Activated naive CD8-positive, alpha-beta T cell treated with anti-CD3 and anti-CD28 coated beads for 36 hours (primary cell): ENCODE data around the gene FAM98C. TPM values are rescaled to one million over a fixed set of nuclear protein-coding genes. Genes with fewer than 3 reads are reported as not detected.
A peak's percentile ranks its signal among the peaks of the same experiment; 100 is the strongest.

Source experiments
- DNase-seq: peaks from one replicate; pipeline ENCODE4 v3.0.0; 2021
- H3K27ac Mint-ChIP-seq: one replicate; pipeline ENCODE4 v1.8.0; 2022; ENCODE audit warnings: mild to moderate bottlenecking, moderate library complexity, mixed read lengths
- H3K27me3 Mint-ChIP-seq: one replicate; pipeline ENCODE4 v1.8.0; 2022; ENCODE audit warnings: mild to moderate bottlenecking, mixed read lengths
- H3K36me3 Mint-ChIP-seq: one replicate; pipeline ENCODE4 v1.8.0; 2021; ENCODE audit warnings: mild to moderate bottlenecking, mixed read lengths
- H3K4me1 Mint-ChIP-seq: one replicate; pipeline ENCODE4 v1.8.0; 2021; ENCODE audit warnings: mixed read lengths
- H3K4me3 Mint-ChIP-seq: one replicate; pipeline ENCODE4 v1.8.0; 2022; ENCODE audit warnings: mild to moderate bottlenecking, moderate library complexity, mixed read lengths
- H3K9me3 Mint-ChIP-seq: one replicate; pipeline ENCODE4 v1.8.0; 2022; ENCODE audit warnings: mixed read lengths
- total RNA-seq, 2 experiments: library from RNA; stranded (reverse); gene quantifications; one replicate each; pipeline ENCODE4 v1.2.3, GENCODE V29; 2021

The FAM98C gene
- total RNA-seq, 2 experiments from 2014 or later: 8.1 to 9.3 TPM

DNA sequence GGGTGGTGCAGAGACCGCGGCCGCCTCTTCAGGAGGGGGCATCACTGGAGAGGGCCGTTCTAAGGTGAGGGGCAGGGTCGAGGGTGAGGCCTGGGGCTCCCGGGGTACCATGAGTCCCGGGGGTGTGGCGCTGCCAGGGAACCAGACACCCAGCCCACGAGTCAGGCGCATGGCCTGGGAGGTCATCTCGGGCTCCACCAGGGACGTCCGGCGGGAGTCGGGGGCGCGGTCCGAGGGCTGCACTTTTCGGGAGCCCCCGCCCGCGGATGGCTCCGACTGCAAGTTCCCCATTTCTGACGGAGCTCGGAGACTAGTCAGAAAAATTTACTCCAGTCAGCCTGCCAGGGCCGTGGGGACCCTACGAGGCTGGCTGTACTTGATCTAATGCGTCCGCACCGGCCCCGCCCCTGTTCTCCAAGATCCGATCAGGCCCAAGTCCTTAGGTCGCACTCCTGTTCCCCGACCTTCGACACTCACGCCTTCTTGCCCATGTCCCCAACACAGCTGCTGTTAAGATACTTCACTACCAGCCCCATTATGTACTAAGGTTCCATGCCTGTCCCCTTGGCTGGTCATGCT lies 15.8 kb upstream of the FAM98C start:
- Mint-ChIP-seq H3K27me3 (peaks cover 51% of the 10 kb centered on the region), H3K4me1 (peaks cover 18% of the 10 kb centered on the region), H3K27ac (no peak overlapping the region), H3K4me3 (peak overlapping the region; percentile 68), H3K36me3 (peaks cover 33% of the 10 kb centered on the region), H3K9me3 (no peaks in the 10 kb centered on the region)
- no peak for DNase-seq

GRCh38 chr19:38387550-38388348 lies 15.1 kb upstream of the FAM98C start, which contains the start of gene GGN:
Gene GGN, minus strand, starts transcription at chr19:38388034. Its CDS starts 773 bp downstream, at chr19:38387261.
- Mint-ChIP-seq H3K4me1 (peaks cover 18% of the 10 kb centered on the region), H3K36me3 (peaks cover 26% of the 10 kb centered on the region), H3K9me3 (no peaks in the 10 kb centered on the region), H3K27ac (no peak within 1 kb of the TSS), H3K27me3 (peaks cover 51% of the 10 kb centered on the region), H3K4me3 (peak within 1 kb of the TSS; percentile 80)
- peak; percentile 77 for DNase-seq

DNA sequence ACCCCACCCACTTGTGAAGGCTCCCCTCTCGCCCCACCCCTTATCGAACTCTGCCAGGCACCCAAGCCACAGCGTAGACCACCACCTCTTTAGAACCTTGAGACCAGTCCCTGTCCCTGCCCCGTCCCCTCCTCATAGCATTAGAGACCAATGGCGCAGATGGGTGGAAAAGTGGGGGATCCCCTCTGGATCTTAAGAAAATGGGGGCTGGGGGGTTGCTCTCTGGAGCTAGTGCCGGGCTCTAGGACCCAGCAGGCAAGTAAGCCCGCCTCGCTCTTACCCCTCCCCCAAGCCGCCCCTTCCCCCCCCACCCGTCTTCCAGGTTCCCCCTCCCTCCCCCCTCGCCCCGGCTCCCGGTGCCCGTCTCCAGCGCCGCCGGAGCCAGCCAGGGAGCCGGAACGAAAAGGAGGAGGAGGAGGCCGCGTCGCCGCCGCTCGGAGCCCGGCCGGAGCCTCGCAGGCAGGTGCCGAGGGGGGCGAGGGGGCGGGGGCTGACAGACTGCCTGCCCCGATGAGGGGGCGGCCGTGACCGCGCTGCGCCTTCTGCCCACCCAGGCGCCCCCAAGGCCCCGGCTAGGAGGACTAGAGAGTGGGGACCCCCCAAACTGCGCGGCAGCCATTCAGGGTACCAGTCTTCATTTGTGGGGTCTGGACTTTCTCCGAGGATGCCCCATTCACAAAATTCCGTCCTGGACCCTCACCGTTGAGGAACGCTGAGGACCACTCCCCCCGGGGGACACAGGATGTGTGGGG lies 14.4 kb upstream of the FAM98C start, which contains the start of gene SPRED3:
TSS of gene SPRED3 (plus strand) at position 349 of the 752 bp plus-strand sequence. CDS start 1,606 bp downstream, outside the sequence.
- peaks cover 51% of the 10 kb centered on the region for H3K27me3 Mint-ChIP-seq
- H3K9me3 Mint-ChIP-seq: no peaks in the 10 kb centered on the region
- peak within 1 kb of the TSS; percentile 80 for H3K4me3 Mint-ChIP-seq
- peaks cover 20% of the 10 kb centered on the region for H3K36me3 Mint-ChIP-seq
- DNase-seq: no peak
- H3K4me1 Mint-ChIP-seq: peaks cover 18% of the 10 kb centered on the region
- H3K27ac Mint-ChIP-seq: no peak within 1 kb of the TSS

DNA sequence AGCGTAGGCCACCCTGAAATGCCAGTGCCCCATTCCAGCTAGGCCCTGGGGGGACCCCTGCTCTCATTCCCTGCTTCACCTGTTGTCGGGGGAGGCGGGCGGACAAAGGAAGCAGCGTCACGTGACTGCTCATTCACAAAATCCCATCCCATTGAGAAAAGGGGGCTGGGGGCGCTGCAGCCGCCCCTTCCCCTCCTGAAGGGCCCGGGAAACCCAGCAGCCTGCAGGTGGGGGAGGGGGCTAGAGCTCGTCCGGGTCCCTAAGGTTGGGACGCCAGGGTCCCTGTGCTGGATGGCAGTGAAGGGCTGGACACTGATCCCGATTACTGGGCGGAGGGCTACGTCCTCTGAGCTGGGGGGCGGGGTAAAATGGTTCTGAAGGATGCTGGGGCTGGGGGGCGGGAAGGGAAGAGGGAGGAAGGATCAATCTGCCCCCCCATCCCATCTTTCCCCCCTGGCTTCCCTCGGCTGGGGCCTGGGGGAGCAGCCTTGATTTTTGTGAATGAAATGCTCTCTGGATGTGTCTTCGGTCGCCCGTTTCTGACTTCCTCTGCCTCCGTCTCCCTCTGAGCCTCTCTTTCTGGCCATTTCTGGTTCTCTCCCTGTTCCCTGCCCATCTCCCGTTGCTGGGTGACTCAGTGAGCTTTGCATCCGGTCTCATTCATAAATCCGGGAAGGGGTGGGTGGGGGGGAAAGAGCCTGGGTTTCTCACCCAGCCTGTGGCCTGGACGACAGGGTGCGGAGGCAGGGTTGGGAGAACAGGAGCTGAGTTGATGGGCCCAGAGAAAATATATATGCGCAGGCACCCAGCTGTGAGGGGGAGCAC lies 13.6 kb upstream of the FAM98C start:
- DNase-seq: no peak
- H3K27ac Mint-ChIP-seq: no peak overlapping the region
- H3K27me3 Mint-ChIP-seq: peaks cover 49% of the 10 kb centered on the region
- peaks cover 15% of the 10 kb centered on the region for H3K36me3 Mint-ChIP-seq
- peak overlapping the region; percentile 19 for H3K4me3 Mint-ChIP-seq
- H3K9me3 Mint-ChIP-seq: no peaks in the 10 kb centered on the region
- H3K4me1 Mint-ChIP-seq: peaks cover 20% of the 10 kb centered on the region

DNA sequence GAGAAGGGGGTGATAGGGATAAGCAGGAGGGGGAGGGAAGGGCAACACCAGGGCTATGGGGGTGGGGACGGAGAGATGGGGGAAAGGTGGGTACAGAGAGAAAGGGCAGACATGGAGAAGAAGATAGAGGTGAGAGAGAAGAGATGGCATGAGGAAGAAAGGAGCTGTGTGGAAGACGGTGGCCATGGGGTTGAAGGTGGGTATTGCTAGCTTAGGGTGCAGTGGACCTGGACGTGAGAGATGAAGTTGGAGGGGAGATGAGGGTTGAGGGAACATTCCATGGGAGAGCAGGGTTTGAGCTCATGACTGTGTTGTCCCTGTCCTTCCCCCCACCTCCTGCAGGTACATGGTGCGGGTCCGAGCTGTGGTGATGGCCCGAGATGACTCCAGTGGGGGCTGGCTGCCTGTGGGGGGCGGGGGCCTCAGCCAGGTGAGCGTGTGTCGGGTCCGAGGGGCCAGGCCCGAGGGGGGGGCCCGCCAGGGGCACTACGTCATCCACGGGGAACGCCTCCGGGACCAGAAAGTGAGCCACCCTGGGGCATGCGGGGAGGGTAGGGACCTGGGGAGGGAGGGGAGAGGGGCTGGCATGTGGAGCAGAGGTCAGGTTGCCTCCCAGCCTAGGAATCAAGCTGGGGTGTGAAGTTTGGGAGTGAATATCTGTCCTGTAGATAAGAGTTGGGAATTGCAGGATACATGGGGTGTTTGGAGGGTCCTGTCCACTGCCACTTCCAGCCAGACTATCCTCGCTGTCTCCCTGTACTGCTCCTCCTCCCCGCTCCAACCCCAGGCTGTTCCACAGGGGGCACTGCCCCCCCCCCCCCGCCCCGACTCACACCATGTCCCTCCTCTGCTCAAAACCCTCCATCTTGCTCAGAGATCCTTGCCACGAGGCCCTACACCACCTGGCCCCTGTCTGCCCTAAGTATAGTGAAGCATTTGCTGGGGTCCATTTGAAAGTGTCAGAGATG lies 12.7 kb upstream of the FAM98C start:
- H3K4me1 Mint-ChIP-seq: peaks cover 22% of the 10 kb centered on the region
- peaks cover 41% of the 10 kb centered on the region for H3K27me3 Mint-ChIP-seq
- no peaks in the 10 kb centered on the region for H3K9me3 Mint-ChIP-seq
- H3K27ac Mint-ChIP-seq: no peak overlapping the region
- H3K4me3 Mint-ChIP-seq: no peak overlapping the region
- DNase-seq: no peak
- peaks cover 5% of the 10 kb centered on the region for H3K36me3 Mint-ChIP-seq

- H3K4me3 Mint-ChIP-seq: no peak overlapping the region
- H3K27ac Mint-ChIP-seq: no peak overlapping the region
- H3K36me3 Mint-ChIP-seq: peaks cover 5% of the 10 kb centered on the region
- H3K27me3 Mint-ChIP-seq: peaks cover 41% of the 10 kb centered on the region
- H3K4me1 Mint-ChIP-seq: peaks cover 27% of the 10 kb centered on the region
- H3K9me3 Mint-ChIP-seq: no peaks in the 10 kb centered on the region
- no peak for DNase-seq
These were observed 10.9 kb upstream of the FAM98C start for GRCh38 chr19:38391911-38392464.

DNA sequence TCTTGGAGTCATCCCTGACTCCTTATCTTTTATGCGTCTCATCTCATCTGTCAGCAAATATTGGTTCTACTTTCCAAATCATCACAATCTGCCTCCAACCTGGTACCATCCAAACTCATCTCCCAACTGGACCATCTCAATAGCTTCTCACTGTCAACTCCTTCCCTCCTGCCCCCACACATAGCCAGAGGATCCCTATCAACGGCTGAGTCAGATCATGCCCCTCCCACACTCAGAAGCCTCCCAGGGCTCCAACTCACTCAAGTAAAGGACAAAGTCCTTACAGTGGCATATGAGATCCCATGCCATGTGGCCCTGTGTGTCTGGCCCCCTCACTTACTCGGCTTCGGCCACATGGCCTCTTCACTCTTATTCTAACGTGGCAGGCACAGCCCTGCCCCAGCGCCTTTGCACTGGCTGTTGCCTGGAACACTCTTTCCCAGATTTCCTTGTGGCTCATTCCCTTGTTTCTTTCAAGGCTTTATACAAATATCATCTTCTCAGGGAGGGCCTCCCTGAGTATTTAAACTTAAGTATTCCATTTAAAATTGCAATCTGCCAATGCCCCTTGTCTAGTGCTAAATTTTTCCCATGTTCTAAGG lies 10.1 kb upstream of the FAM98C start:
- Mint-ChIP-seq H3K36me3 (no peaks in the 10 kb centered on the region), H3K9me3 (no peaks in the 10 kb centered on the region), H3K4me3 (no peak overlapping the region), H3K4me1 (peaks cover 22% of the 10 kb centered on the region), H3K27ac (no peak overlapping the region), H3K27me3 (peaks cover 36% of the 10 kb centered on the region)
- DNase-seq: no peak

DNA sequence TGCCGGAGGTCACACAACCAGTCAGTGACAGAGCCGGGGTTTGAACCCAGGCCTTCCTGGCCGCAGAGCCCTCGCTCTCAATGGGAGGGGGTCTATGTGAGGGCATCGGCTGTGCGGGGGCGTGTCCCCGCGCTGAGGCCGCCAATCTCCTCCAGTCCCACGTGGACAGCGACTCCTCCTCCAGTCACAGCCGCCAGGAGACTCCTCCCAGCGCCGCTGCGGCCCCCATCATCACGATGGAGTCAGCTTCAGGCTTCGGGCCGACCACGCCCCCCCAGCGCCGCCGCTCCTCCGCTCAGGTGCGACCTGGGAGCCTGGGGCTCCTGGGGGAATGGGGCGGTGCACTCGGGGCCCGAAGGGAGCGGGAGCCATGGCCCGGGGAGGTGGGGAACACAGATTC lies 8.4 kb upstream of the FAM98C start:
- Mint-ChIP-seq H3K27me3 (peaks cover 26% of the 10 kb centered on the region), H3K9me3 (no peaks in the 10 kb centered on the region), H3K4me1 (peaks cover 15% of the 10 kb centered on the region), H3K36me3 (no peaks in the 10 kb centered on the region), H3K4me3 (peak overlapping the region; percentile 80), H3K27ac (peak overlapping the region; percentile 62)
- peak; percentile 85 for DNase-seq

GRCh38 chr19:38395381-38396114 lies 7.3 kb upstream of the FAM98C start:
- H3K27me3 Mint-ChIP-seq: peaks cover 16% of the 10 kb centered on the region
- H3K4me1 Mint-ChIP-seq: peaks cover 12% of the 10 kb centered on the region
- DNase-seq: peak; percentile 61
- H3K9me3 Mint-ChIP-seq: no peaks in the 10 kb centered on the region
- no peaks in the 10 kb centered on the region for H3K36me3 Mint-ChIP-seq
- H3K4me3 Mint-ChIP-seq: peak overlapping the region; percentile 80
- no peak overlapping the region for H3K27ac Mint-ChIP-seq

DNA sequence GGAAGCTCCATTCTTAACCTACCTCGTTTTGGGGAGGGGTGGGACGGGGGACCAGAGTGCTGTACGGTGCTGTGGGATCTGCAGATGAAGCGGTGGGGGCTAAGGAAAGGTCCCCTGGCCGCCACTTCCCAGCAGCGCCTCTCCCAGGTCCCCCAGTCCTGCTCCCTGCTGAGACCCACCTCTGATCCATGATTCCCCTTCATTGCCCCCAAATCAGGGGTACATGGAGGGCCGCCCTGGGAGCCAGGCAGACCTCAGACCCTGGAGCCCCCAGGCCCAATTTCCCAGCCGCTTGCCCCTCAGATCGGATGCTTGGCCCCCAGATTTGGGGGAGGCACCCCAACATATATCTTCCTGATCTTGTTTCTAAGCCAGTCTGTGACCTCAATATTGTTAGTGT lies 3.8 kb upstream of the FAM98C start:
- no peak for DNase-seq
- Mint-ChIP-seq H3K36me3 (no peaks in the 10 kb centered on the region), H3K4me1 (peaks cover 17% of the 10 kb centered on the region), H3K27ac (no peak overlapping the region), H3K27me3 (peaks cover 3% of the 10 kb centered on the region), H3K4me3 (no peak overlapping the region), H3K9me3 (no peaks in the 10 kb centered on the region)

DNA sequence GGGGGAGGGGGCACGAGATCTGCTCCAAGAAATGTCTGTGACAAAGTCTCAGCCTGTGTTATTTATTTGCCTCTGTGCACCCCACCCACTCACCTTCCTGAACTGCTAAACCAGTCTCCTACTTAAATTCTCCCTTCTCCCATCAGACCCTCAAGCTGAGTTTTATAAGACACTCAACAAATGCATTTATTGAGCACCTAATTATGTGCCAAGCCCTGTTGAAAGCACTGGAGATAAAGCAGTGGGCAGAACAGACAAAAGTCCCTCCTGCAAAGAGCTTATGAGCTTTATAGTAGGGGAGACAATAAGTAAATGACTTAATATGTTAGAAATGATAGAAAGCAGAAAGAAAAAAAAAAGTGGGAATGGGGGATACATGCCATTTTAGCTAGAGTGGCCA lies 3.4 kb upstream of the FAM98C start:
- Mint-ChIP-seq H3K27ac (no peak overlapping the region), H3K4me3 (no peak overlapping the region), H3K27me3 (no peaks in the 10 kb centered on the region), H3K9me3 (no peaks in the 10 kb centered on the region), H3K36me3 (no peaks in the 10 kb centered on the region), H3K4me1 (peaks cover 18% of the 10 kb centered on the region)
- DNase-seq: no peak

GRCh38 chr19:38400361-38400760 lies 2.5 kb upstream of the FAM98C start:
- Mint-ChIP-seq H3K36me3 (no peaks in the 10 kb centered on the region), H3K27ac (no peak overlapping the region), H3K27me3 (no peaks in the 10 kb centered on the region), H3K4me1 (peaks cover 13% of the 10 kb centered on the region), H3K4me3 (no peak overlapping the region), H3K9me3 (no peaks in the 10 kb centered on the region)
- DNase-seq: no peak
